Limb (tissue), 2 donors: ENCODE results near the gene RAX2.
"Not testable (repeated sequence)": the region's sequence is repeated elsewhere in the genome, so short reads cannot be mapped to it uniquely, and the experiment has no call there.

Source experiments
- DNase-seq, 2 donors: peaks; one replicate each; pipeline ENCODE4 v3.0.0-alpha.2; 2016; ENCODE audit errors: extremely low spot score in 2 of 2

The RAX2 gene

DNA sequence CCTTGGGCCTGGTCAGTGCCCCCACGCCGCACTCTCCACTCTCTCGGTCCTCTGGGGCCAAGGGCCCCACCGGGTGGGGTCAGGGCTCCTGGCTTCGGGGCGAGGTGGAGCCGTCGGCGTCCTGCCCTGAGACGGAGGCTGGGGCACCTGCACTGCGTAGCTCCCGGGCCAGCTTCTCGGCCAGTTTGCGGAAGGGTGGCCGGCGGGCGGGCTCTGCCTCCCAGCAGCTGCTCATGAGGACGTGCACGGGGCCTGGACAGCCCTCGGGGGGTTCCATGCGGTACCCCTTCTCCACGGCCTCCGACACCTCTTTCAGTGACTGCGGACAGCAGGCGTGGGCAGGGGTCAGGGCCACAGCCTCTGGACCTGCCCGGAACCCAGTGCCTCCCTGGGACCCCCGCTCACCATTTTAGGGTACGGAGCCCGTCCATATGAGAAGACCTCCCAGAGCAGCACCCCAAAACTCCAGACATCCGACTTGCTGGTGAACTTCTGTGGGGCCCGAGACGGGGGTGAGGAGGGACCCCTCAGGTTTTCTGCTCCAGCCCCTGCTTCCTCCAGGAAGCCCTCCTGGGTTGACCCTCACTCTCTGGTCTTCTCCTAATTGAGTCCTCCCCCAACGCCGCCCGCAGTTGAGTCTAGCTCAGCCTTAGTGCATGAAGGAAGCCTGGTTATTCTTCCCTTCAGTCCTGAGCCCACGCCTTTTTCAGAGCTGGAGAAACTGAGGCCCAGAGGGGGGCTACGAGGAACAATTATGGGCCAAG lies 6.3 kb upstream of the RAX2 start:
- no peak for DNase-seq

DNA sequence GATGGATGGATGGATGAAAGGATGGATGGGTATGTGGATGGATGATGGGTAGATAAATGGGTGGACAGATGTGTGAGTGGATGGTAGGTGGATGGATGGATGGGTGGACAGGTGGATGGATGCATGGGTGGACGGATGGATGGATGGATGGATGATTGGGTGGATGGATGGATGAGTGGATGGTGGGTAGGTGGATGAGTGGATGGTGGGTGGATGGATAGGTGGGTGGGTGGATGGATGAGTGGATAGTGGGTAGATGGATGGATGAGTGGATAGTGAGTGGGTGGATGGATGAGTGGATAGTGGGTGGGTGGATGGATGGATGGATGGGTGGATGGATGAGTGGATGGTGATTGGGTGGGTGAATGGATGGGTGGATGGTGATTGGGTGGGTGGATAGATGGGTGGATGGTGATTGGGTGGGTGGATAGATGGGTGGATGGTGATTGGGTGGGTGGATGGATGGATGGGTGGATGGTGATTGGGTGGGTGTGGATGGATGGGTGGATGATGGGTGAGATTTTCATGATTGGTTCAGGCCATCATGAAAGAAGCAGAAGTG lies 4.5 kb upstream of the RAX2 start:
- no peak for DNase-seq

DNA sequence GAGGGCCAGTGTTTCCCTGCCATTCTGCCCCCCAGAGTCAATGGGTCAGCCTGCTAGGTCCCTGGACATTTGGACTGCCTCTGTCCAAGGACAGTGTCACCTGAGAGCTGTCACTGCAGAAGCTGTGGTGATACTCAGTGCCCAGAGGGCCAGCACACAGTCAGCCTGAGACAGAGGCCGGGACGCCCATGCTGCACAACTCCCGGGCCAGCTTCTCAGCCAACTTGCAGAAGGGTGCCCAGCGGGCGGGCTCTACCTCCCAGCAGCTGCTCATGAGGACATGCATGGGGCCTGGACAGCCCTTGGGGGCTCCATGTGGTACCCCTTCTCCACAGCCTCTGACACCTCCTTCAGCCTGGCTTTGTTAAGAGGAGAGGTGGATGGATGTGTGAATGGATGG lies 3.8 kb upstream of the RAX2 start:
- DNase-seq: no peak

DNA sequence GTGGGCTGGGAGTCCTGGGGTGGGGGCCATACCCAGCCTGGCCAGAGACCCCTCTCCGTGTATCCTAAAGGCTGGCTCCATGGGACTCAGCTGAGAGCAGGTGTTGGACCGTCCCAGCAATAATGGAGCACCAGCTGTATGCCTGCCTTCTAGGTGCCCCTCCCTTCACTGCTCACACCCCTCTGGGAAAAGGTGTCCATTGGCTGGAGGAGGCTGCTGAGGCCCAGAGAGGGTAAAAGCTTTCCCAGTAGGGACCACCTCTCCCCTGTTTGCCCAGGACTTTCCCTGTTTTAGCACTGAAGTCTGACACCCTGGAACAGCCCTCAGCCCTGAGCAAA lies 3.3 kb upstream of the RAX2 start:
- no peak for DNase-seq

DNA sequence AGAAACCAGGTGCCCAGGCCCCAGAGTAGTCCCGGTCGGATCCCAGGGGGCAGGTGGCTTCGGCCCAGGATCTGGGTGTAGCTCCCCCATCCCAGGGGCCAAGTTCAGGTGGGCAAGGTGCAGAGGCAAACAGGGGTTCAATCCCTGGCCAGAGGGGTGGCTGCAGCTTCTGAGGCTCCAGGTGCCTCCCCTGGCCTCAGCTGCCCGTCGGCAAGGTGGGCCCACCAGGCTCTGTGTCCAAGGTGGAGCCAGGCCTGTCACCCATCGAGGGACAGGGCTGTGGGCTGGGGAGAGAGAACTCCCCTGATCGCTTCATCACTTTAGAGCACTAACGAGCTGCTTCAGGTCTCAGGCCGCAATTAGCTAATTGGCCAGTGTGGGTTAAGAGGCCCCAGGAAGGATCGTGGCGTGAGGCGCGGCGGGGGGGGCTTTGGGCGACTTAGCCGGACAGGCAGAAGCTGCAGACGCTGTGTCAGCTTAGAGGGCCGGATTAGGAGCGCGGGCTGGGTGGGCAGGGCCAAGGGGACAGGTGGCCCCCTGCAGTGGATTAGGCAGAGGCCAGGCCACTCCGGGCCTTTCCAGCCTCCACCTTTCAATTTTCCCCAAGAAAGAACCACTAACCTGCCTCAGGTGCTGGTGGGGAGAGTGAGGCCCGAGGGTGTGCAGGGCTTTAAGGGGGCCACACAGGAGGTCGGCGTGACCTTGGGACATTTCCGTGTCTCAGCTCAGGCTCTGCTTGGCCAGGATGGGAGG lies 2.8 kb upstream of the RAX2 start:
- no peak for DNase-seq

DNA sequence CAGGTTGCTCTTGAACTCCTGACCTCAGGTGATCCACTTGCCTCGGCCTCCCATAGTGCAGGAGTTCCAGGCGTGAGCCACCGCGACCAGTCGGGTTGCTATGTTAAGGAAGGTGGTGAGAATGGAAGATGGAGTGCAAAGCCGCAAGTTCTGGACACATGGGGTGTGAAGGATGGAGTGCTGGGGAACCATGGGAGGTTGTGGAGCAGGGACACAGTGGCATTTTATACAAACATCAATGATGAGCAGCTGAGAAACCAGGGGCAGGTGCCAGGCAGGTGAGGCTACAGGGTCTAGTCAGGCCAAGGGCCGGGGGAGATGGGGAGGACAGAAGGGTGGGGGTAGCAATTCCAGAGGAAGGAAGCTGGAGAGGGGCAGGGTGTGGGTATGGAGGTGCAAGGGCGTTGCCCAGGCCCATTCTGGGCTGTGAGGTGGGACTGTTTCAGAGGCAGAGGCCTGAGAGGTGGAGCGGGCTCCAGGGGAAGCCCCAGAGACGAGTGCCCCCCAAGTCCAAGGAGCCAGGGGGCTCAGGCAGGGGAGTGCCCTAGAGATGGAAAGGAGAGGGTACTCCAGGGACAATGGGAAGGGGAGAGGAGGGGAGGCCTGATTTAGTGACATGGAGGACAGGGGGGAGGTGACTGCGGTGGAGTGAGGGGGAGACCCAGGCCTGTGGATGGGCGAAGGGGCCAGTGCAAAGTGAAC lies 1.9 kb upstream of the RAX2 start:
- no peak for DNase-seq

DNA sequence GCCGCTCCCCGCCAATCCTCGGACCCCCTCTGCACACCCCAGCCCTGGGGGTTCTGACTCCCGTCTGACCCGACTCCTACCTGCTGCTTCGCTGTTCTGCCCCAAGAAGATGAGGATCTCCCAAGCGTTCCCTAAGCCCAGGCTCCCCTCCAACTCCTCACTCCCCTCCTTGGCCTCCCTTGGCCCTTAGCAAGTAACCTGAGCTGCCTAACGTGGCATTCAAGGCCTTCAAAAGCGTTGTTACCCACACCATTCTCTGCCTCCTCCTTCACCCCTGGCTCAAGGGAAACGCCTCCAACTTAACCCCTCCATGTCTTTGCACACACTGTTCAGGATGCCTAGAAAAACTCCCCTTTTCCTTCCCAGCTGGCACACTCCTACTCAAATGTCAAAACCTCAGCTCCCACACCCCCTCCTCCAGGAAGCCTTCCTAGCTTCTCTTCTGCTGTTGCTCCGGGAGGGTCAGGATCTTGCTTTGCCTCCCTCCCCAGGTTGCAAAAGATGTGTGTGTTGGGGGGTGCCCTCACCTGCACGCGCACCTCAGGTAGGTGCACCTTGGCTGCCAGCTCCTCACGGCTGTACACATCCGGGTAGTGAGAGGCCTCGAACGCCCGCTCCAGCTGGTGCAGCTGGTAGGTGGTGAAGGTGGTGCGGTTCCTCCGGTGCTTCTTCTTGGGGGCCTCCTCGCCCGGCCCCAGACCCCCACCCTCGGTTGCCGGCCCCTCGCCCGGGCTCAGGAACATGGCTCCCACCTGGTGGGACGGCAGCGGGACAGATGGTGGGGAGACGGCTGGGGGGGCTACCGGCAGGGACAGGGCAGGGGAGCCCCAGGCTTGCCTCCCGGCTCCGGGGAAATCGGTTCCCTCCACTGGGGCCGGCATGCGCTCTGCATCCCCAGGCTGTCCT lies 775 bp downstream of the RAX2 start:
- no peak for DNase-seq

DNA sequence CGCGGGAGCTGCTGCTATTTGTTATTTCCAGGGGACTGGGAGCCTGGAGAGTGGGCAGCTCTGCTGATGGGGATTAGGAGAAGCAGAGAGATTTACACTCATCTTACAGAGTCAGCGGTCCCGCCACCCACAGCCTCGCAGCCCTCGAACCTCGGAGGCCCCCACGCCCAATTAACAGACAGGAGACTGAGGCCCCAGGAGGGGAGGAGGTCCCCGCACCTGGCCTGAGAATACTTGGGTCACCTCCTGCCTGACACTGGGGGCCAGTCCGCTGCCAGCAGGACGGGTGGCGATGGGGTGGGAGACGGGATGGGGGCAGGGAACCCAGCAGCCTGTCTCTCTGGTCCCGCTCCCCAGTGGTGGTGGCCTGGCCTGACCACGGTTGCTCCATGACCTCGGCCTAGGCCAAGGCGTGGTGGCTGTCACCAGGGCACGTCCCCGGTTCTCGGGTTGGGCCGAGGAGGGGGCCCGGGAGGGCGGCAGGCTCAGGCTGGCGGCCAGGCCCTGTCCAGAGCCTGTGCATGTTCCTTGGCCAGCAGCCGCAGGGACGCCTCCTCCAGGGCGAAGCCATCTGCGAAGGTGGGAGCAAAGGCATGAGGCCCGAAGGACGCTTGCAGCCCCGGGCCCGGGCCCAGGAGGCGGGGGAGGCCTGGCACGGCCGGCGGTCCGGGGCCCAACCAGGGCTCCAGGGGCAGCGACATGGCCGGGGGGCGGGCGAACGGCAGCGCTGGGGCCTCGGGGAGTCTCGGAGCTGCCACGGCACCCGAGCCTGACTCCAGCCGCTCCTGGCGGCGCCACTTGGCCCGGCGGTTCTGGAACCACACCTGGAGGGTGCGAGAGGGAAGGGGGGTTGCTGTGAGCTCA lies 1.7 kb downstream of the RAX2 start:
- DNase-seq: no peak

DNA sequence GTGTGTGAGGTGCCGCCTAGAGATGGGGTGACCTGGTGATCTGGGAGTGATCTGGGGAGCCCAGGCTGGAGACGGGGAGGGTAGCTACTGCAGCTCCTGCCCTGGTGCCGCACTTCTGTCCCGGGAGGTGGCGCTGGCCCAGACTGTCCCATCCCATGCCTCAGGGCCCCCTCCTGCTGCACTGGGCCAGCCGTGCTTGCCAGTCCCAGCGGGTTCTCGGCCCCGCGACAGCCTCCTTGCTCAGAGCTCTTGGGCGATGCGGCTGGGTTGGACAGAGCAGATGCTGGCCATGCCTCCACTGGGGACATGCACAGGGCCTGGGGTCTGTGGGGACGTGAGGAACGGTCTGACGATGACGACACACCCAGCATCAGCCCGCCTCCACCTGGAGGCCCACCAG lies 2.5 kb downstream of the RAX2 start:
- DNase-seq: no peak

DNA sequence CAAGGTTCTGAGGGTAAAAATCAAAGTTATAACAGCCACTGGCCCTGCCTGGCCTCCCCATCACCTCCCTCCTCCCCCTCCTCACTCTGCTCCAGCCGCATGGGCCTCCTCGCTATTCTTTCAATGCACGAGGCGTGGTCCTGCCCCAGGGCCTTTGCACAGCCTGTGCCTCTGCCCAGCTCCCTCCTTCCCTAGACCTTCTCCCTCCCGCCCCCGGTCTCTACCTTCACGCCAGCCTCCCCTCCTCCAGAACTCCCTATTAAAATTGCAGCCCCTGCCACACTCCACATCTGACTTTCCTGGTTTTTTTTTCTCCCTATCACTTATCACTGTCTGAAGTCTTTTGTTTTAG lies 3.3 kb downstream of the RAX2 start:
- no peak for DNase-seq

DNA sequence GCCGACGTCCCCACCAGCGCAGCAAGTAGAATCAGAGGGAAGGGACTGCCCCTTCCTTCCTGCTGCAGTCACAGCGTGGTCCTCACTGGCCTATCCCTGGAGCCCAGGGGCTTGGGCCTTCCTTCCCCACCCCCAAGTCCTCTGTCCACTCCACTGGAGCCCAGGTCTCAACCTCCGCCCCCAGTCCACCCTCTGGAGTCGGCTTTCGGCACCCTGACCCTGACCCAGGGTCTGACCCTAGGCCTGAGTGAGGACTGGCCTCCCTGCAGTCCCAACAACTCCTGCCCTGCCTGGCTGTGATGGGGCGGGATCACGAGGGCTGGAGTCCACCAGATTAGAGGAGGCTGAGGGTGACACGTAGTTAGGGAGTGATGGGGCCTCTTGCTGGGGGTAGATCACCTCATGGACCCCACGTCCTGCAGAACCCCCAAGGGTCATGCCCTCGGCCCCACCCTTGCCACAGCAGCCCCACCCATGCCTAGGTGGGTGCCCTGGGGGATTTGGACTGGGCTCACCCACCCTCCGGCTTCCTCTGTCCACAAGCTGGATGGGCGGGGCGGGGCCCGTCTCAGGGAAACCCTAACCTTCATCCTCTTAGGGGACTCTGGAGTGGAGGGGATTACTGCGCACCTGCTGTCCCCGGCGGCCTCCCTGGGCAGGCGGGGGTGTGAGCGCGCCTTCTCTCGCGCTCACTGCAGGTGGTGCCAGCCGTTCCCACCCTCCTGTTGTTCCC lies 3.8 kb downstream of the RAX2 start:
- DNase-seq: no peak

DNA sequence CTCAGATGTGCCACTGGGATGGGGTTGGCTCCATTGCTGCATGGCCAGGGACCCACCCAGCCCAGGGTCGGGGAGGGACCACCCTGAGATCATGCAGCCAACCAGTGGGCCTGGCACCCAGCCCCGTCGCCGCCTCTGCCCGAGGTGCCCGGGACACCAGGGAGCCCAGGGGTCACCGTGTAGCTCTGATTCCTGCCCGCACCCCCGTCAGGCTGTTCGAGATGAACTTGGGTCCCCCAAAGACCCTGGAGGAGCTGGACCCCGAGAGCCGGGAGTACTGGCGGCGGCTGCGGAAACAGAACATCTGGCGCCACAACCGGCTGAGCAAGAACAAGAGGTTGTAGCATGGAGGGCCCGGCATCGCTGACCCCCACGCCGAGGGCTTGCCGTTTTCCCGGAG lies 5.0 kb downstream of the RAX2 start:
- no peak for DNase-seq

DNA sequence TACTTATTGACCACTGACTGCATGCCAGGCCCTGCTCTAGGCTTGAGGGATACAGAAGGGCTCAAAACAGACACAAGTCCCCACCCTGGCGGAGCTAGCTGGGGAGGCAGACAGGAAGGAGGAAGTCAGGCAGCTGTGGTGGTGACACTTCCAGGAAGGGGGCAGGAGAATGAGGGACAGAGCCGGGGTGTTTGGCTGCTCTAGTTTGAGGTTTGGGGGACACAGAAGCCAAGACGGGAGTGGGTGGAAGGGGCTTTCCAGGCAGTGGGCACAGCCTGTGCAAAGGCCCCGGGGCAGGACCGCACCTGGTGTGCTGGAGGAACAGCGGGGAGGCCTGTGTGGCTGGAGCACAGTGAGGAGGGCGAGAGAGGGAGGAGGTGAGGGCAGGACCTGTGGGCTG lies 5.5 kb downstream of the RAX2 start:
- DNase-seq: no peak

DNA sequence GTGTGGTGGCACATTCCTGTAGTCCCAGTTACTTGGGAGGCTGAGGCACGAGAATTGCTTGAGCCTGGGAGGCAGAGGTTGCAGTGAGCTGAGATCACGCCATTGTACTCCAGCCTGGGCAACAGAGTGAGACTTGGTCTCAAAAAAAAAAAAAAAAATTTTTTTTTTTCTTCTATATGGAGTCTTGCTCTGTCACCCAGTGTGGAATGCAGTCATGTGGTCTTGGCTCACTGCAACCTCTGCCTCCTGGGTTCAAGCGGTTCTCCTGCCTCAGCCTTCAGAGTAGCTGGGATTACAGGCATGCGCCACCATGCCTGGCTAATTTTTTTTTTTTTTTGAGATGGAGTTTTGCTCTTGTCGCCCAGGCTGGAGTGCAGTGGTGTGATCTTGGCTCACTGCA lies 6.3 kb downstream of the RAX2 start:
- not testable (repeated sequence) for DNase-seq

DNA sequence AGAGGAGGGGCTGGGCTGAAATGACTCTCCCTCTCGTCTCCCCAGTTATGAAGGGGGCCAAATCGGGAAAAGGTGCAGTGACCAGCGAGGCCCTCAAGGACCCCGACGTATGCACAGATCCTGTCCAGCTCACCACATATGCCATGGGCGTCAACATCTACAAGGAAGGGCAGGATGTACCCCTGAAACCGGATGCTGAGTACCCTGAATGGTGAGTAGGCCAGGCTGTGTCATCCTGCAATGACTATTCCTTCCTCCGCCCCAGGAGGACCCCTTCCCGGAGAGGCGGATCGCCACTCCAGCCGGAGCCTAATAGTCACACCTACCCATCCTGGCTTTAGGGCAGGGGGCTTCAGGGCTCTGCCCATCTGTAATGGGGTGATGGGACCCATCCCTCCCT lies 6.9 kb downstream of the RAX2 start:
- DNase-seq: no peak

DNA sequence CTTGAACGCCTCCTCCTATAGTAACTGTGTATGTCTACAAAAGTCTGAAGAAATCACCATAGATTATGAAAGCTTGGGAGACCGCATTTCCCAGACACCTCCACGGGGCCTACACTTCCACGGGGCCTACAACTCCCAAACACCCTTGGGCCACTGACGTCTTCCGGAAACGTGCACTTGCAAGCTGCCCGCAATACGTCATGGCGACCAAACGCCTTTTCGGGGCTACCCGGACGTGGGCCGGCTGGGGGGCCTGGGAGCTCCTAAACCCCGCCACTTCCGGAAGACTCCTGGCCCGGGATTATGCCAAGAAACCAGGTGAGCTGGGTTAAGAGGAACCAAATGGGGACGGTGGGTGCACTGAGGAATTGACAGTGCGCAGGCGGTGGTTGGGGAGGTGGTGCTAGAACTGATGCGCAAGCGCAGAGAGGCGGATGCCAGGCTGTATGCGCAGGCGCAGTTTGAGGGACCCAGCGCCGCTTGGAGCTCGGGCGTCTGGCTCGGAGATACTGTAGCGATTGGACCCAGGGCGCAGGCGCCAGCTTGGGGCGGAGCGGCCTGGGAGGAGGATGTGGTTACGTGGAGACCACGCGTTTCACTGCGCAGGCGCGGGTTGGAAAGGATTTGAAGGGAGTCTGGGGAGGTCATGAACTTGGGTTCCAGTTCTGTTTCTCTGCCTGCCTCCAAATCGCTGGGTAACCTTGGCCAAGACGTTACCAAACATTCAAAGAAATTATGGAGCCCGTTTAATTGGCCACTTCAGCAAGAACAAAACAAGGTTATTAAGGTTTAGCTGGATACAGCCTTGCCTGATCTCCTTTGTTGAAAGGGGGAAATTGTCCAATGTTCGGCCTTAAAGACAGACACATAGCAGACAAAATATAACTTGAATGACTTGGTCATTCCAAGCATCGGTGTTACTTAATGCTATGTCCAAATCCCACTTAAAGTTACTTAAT lies 9.2 kb downstream of the RAX2 start, which contains the start of gene MRPL54:
Gene MRPL54 (plus strand): TSS at position 182 of the 959 bp plus-strand sequence. CDS start 19 bp downstream, at position 201.
- DNase-seq: peak; percentile 99

DNA sequence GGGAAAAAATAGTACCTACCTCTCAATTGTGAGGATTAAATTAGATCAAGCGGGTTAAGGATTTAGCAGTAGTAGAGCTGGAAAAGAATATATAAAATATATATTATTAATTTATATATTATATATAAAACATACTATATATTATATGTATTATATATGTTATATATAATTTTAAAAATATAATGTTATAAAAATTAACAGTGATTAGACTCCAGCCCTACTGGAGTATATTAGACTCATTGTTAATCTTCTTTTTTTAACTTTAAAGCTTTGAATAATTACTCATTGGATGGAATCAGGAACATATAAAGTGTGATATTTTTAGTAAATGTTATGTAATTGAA lies 9.9 kb downstream of the RAX2 start:
- DNase-seq: peak in 1 of 2 donors; percentile 1

DNA sequence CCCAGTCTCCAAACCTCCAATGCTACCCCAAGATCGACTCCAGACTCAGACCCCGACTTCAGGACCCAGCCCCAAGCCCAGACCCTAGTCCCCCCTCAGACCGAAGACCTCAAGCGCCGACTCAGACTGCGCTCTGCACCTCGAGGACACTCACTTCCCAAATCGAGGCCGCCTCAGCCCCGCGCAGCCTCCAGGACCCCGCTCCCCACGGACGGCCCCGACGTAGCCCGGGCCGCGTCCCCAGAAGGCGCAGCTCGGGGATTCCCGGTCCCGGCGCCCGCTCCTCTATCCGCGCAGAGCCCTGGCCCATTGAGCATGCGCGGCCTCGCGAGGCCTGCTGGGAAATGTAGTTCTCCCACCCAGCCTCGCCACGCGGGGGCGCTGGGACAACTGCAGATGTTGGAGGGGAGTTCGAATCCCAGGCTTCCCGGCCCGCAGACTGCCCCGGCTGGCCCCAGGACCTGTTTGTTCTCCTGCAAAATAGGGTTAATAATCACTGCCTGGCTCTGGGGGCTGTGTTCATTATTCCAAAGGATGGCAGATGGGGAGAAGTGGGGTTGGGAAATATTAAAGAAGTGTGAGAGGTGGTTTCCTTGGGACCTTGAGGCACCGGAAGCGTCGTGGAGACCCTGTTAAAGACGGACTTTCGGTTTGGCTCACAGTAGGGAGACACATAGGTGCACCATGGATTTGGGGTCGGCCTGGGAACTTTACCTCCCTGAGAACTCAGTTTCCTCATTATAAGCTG lies 10.5 kb downstream of the RAX2 start, which contains the start of gene APBA3:
Gene APBA3 (minus strand): TSS at position 311 of the 748 bp plus-strand sequence. CDS start 1,428 bp downstream, outside the sequence.
- peak; percentile 80 to 96 for DNase-seq
